ENCODE results near the gene PCSK6.

DNA sequence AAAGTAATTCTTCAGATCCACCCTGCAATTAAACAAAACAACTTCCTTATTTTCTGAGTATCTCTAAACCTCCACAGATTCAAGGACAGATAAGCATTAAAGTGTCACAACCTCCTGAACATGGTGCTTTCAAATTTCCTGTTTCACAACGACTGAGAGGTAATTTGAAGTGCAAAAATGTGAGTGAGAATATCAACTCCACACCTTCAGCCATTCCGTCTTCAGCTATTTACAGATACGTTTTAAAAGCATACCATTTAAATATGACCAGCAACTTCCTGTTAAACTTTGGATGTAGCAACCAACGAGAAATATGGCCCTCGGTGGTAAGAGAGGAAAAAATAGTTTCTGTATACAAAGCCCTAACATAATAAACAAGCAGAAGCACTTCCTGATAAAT, 32.1 kb upstream of the PCSK6 start:
- TF ChIP-seq RARB (CRISPR knock-in tag; IDR thresholded peaks at IDR 0.05) (no peak), ZFP3 (CRISPR knock-in tag; IDR thresholded peaks at IDR 0.05) (no peak), ZC3H10 (CRISPR knock-in tag; IDR thresholded peaks at IDR 0.05) (no peak), TCF4 (CRISPR knock-in tag; IDR thresholded peaks at IDR 0.05; ENCODE audit: borderline replicate concordance) (no peak), ZNF8 (CRISPR knock-in tag; IDR thresholded peaks at IDR 0.05) (no peak)

All from SK-N-SH treated with all-trans-retinoic acid at 6 μM for 48 hours (cell line).